Skeletal muscle satellite cell (primary cell): Measurements from ENCODE around the gene MAP2.

Source experiments
- H3K27me3 ChIP-seq: 2 replicates; pipeline ENCODE4 v1.7.0; 2013; ENCODE audit warnings: low read length; ENCODE audit not compliant: control insufficient read depth, insufficient read depth
- H3K36me3 ChIP-seq: 2 replicates; pipeline ENCODE4 v1.7.0; 2013; ENCODE audit warnings: mild to moderate bottlenecking, control low read depth, low read length; ENCODE audit not compliant: insufficient read depth
- H3K4me1 ChIP-seq: 2 replicates; pipeline ENCODE4 v1.7.0; 2013; ENCODE audit warnings: low read length; ENCODE audit not compliant: control insufficient read depth, insufficient read depth
- H3K4me2 ChIP-seq: 2 replicates; pipeline ENCODE4 v1.7.0; 2013; ENCODE audit warnings: mild to moderate bottlenecking, low read length
- H3K4me3 ChIP-seq: 2 replicates; pipeline ENCODE4 v1.7.0; 2013; ENCODE audit warnings: low read length
- H3K9ac ChIP-seq: 2 replicates; pipeline ENCODE4 v1.7.0; 2013; ENCODE audit warnings: mild to moderate bottlenecking, low read depth, low read length, moderate library complexity
- H3K9me3 ChIP-seq: replicated peaks from 2 replicates; pipeline ENCODE4 v1.7.0; 2013; ENCODE audit warnings: mild to moderate bottlenecking, control low read depth, low read length

MAP2 gene

GRCh38 chr2:209690029-209690754 is 266.3 kb downstream of the MAP2 start:
- H3K9me3 ChIP-seq: no peaks in the 10 kb centered on the region
- no peak overlapping the region for H3K4me2 ChIP-seq
- no peak overlapping the region for H3K4me3 ChIP-seq
- H3K36me3 ChIP-seq: no peaks in the 10 kb centered on the region
- H3K27me3 ChIP-seq: no peaks in the 10 kb centered on the region
- H3K4me1 ChIP-seq: no peaks in the 10 kb centered on the region
- H3K9ac ChIP-seq: no peak overlapping the region

- Histone ChIP-seq H3K36me3 (no peaks in the 10 kb centered on the region), H3K9ac (no peak overlapping the region), H3K4me3 (no peak overlapping the region), H3K4me2 (no peak overlapping the region), H3K27me3 (no peaks in the 10 kb centered on the region), H3K4me1 (no peaks in the 10 kb centered on the region), H3K9me3 (no peaks in the 10 kb centered on the region)
These were observed 270.9 kb downstream of the MAP2 start for GRCh38 chr2:209694748-209695147.

- Histone ChIP-seq H3K9ac (no peak overlapping the region), H3K36me3 (no peaks in the 10 kb centered on the region), H3K4me3 (no peak overlapping the region), H3K27me3 (no peaks in the 10 kb centered on the region), H3K4me2 (no peak overlapping the region), H3K4me1 (no peaks in the 10 kb centered on the region), H3K9me3 (no peaks in the 10 kb centered on the region)
These were observed 273.2 kb downstream of the MAP2 start for GRCh38 chr2:209696836-209697711.

- H3K4me1 ChIP-seq: no peaks in the 10 kb centered on the region
- no peak overlapping the region for H3K9ac ChIP-seq
- no peak overlapping the region for H3K4me2 ChIP-seq
- H3K36me3 ChIP-seq: no peaks in the 10 kb centered on the region
- H3K4me3 ChIP-seq: no peak overlapping the region
- H3K9me3 ChIP-seq: no peaks in the 10 kb centered on the region
- H3K27me3 ChIP-seq: no peaks in the 10 kb centered on the region
These were observed 278.9 kb downstream of the MAP2 start for GRCh38 chr2:209702775-209703174.

GRCh38 chr2:209713219-209713618 is 289.4 kb downstream of the MAP2 start:
- Histone ChIP-seq H3K4me3 (no peak overlapping the region), H3K4me1 (no peaks in the 10 kb centered on the region), H3K9me3 (no peaks in the 10 kb centered on the region), H3K9ac (no peak overlapping the region), H3K36me3 (no peaks in the 10 kb centered on the region), H3K27me3 (no peaks in the 10 kb centered on the region), H3K4me2 (no peak overlapping the region)

GRCh38 chr2:209719034-209719433 is 295.2 kb downstream of the MAP2 start:
- no peaks in the 10 kb centered on the region for H3K9me3 ChIP-seq
- no peak overlapping the region for H3K9ac ChIP-seq
- no peak overlapping the region for H3K4me3 ChIP-seq
- H3K36me3 ChIP-seq: no peaks in the 10 kb centered on the region
- H3K4me2 ChIP-seq: no peak overlapping the region
- no peaks in the 10 kb centered on the region for H3K27me3 ChIP-seq
- peaks cover 11% of the 10 kb centered on the region for H3K4me1 ChIP-seq

- H3K9me3 ChIP-seq: no peaks in the 10 kb centered on the region
- no peak overlapping the region for H3K4me2 ChIP-seq
- no peaks in the 10 kb centered on the region for H3K27me3 ChIP-seq
- no peak overlapping the region for H3K9ac ChIP-seq
- no peak overlapping the region for H3K4me3 ChIP-seq
- H3K4me1 ChIP-seq: peaks cover 11% of the 10 kb centered on the region
- no peaks in the 10 kb centered on the region for H3K36me3 ChIP-seq
These were observed 297.6 kb downstream of the MAP2 start for GRCh38 chr2:209721497-209721896.

GRCh38 chr2:209726311-209726710 is 302.5 kb downstream of the MAP2 start:
- Histone ChIP-seq H3K27me3 (no peaks in the 10 kb centered on the region), H3K4me1 (peaks cover 7% of the 10 kb centered on the region), H3K9ac (no peak overlapping the region), H3K4me2 (no peak overlapping the region), H3K9me3 (no peaks in the 10 kb centered on the region), H3K4me3 (no peak overlapping the region), H3K36me3 (no peaks in the 10 kb centered on the region)

- H3K4me2 ChIP-seq: no peak overlapping the region
- no peak overlapping the region for H3K4me3 ChIP-seq
- H3K9me3 ChIP-seq: no peaks in the 10 kb centered on the region
- H3K27me3 ChIP-seq: no peaks in the 10 kb centered on the region
- no peaks in the 10 kb centered on the region for H3K4me1 ChIP-seq
- H3K9ac ChIP-seq: no peak overlapping the region
- H3K36me3 ChIP-seq: no peaks in the 10 kb centered on the region
These were observed 303.2 kb downstream of the MAP2 start for GRCh38 chr2:209727077-209727476.

GRCh38 chr2:209734805-209735204 is 311.0 kb downstream of the MAP2 start:
- H3K4me3 ChIP-seq: no peak overlapping the region
- no peaks in the 10 kb centered on the region for H3K36me3 ChIP-seq
- H3K4me2 ChIP-seq: no peak overlapping the region
- H3K9ac ChIP-seq: no peak overlapping the region
- no peaks in the 10 kb centered on the region for H3K4me1 ChIP-seq
- no peaks in the 10 kb centered on the region for H3K27me3 ChIP-seq
- H3K9me3 ChIP-seq: no peaks in the 10 kb centered on the region

GRCh38 chr2:209741953-209742352 is 318.1 kb downstream of the MAP2 start:
- no peak overlapping the region for H3K4me3 ChIP-seq
- no peaks in the 10 kb centered on the region for H3K4me1 ChIP-seq
- no peaks in the 10 kb centered on the region for H3K27me3 ChIP-seq
- H3K4me2 ChIP-seq: no peak overlapping the region
- no peaks in the 10 kb centered on the region for H3K36me3 ChIP-seq
- no peaks in the 10 kb centered on the region for H3K9me3 ChIP-seq
- no peak overlapping the region for H3K9ac ChIP-seq
